ENCODE results near the gene NEK4. TPM values are rescaled to one million over a fixed set of nuclear protein-coding genes. Genes with fewer than 3 reads are reported as not detected.
A peak's percentile ranks its signal among the peaks of the same experiment; 100 is the strongest.

Gene NEK4
- total RNA-seq, 5 donors from 2014 or later (not counting 1 experiment from before 2014, with no cell fraction given) = 14.1 to 23.9 (median 22.2) TPM

DNA sequence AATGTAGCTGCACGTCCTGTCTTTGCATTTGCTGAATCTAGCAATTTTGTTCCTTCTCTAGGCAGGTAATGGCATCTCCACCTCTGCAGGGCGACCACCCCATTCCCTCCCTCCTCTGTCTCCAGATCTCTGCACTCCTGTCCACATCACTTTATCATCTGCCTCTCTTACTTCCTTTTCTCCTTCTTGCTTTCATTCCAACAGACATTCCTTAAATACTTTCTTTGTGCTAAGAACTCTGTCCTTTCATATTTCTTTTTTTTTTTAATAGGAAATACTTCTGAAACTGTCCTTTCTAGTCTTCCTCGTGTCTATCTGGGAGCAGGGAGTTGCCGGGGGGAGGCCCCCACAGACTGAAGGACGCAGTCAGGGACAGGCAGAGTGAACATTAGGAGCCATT lies 31.1 kb upstream of the NEK4 start:
- ChIA-PET POLR2A (no interaction called here), CTCF (no interaction called here)
- DNase-seq (no peak), ATAC-seq (replicated peaks in 1 of 4) (no peak)
- Histone ChIP-seq H3K27ac (ENCODE audit: low read length) (no peak overlapping the region), H3K4me1 (ENCODE audit: control insufficient read depth in 1 of 2, extremely low read depth in 1 of 2, insufficient read depth in 2 of 2, low read length in 2 of 2) (no peaks in the 10 kb centered on the region), H3K36me3 (ENCODE audit: control insufficient read depth in 2 of 2, extremely low read depth in 1 of 2, insufficient read depth in 1 of 2, low read length in 1 of 2) (no peaks in the 10 kb centered on the region), H3K27me3 (replicated peaks in 1 of 2; ENCODE audit: control insufficient read depth in 2 of 2, extremely low read depth in 1 of 2, insufficient read depth in 2 of 2, low read length in 1 of 2) (peaks cover 0 to 13% of the 10 kb centered on the region in 2 experiments), H3K9me3 (no peaks in the 10 kb centered on the region), H3K4me3 (ENCODE audit: control insufficient read depth in 1 of 2, extremely low read depth in 1 of 2, low read length in 1 of 2) (no peak overlapping the region)
- Mint-ChIP-seq H3K4me1 (no peaks in the 10 kb centered on the region), H3K27ac (no peak overlapping the region), H3K4me3 (no peak overlapping the region), H3K9me3 (no peaks in the 10 kb centered on the region), H3K36me3 (no peaks in the 10 kb centered on the region), H3K27me3 (no peaks in the 10 kb centered on the region)
- WGBS (ENCODE audit: insufficient coverage) = 71% methylated on average over 4 of the region's 5 CpGs

- H3K4me1 Mint-ChIP-seq = no peaks in the 10 kb centered on the region
- Histone ChIP-seq H3K27ac (ENCODE audit: low read length) (no peak overlapping the region), H3K36me3 (ENCODE audit: control insufficient read depth in 2 of 2, extremely low read depth in 1 of 2, insufficient read depth in 1 of 2, low read length in 1 of 2) (no peaks in the 10 kb centered on the region), H3K9me3 (no peaks in the 10 kb centered on the region), H3K4me3 (ENCODE audit: control insufficient read depth in 1 of 2, extremely low read depth in 1 of 2, low read length in 1 of 2) (no peak overlapping the region), H3K27me3 (replicated peaks in 1 of 2; ENCODE audit: control insufficient read depth in 2 of 2, extremely low read depth in 1 of 2, insufficient read depth in 2 of 2, low read length in 1 of 2) (peaks cover 0 to 9% of the 10 kb centered on the region in 2 experiments), H3K4me1 (ENCODE audit: control insufficient read depth in 1 of 2, extremely low read depth in 1 of 2, insufficient read depth in 2 of 2, low read length in 2 of 2) (no peaks in the 10 kb centered on the region)
- H3K4me3 Mint-ChIP-seq = no peak overlapping the region
- ATAC-seq (replicated peaks in 1 of 4) (no peak), DNase-seq (no peak)
- WGBS (ENCODE audit: insufficient coverage) = 98% methylated on average over 3 of the region's 7 CpGs
- no peaks in the 10 kb centered on the region for H3K36me3 Mint-ChIP-seq
- CTCF ChIA-PET = no interaction called here
- no peaks in the 10 kb centered on the region for H3K27me3 Mint-ChIP-seq
- H3K27ac Mint-ChIP-seq = no peak overlapping the region
- no peaks in the 10 kb centered on the region for H3K9me3 Mint-ChIP-seq
- POLR2A ChIA-PET = no interaction called here
Observed at GRCh38 chr3:52800079-52800478, 29.3 kb upstream of the NEK4 start.

DNA sequence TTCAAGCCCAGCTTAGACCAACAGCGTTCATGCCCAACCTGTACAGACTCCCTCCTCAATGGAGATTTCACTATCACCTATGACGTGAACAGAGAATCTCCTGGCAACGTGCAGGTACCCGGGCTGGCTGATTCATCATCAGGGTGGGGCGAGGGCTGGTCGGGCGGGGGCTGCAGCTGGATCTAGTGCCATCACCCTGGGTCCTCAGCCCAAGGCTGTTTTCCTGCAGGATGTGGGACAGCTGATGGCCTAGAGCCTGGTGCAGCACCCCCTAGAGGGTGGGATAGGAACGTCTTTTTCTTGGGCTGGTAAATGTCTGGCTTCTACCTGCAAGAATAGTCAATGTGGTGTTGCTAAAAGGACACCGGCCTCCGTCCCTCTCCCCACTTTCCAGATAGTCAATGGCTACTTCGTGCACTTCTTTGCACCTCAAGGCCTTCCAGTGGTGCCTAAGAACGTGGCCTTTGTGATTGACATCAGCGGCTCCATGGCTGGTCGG lies 28.3 kb upstream of the NEK4 start:
- H3K36me3 ChIP-seq (ENCODE audit: control insufficient read depth in 2 of 2, extremely low read depth in 1 of 2, insufficient read depth in 1 of 2, low read length in 1 of 2) = no peaks in the 10 kb centered on the region
- Mint-ChIP-seq H3K27ac (no peak overlapping the region), H3K36me3 (no peaks in the 10 kb centered on the region), H3K9me3 (no peaks in the 10 kb centered on the region), H3K4me3 (no peak overlapping the region), H3K4me1 (no peaks in the 10 kb centered on the region), H3K27me3 (no peaks in the 10 kb centered on the region)
- peaks cover 0 to 10% of the 10 kb centered on the region in 2 experiments for H3K27me3 ChIP-seq (replicated peaks in 1 of 2; ENCODE audit: control insufficient read depth in 2 of 2, extremely low read depth in 1 of 2, insufficient read depth in 2 of 2, low read length in 1 of 2)
- ChIA-PET POLR2A (no interaction called here), CTCF (interaction anchor here in 1 of 2 donors (1.7 kb wide), 1 partner anchor 13 kb away, joined by 4 read pairs; no protein-coding TSS in a partner anchor)
- no peak overlapping the region for H3K4me3 ChIP-seq (ENCODE audit: control insufficient read depth in 1 of 2, extremely low read depth in 1 of 2, low read length in 1 of 2)
- DNase-seq (peak in 2 of 35 experiments; percentile 1 to 29), ATAC-seq (replicated peaks in 1 of 4) (peak in 1 of 4 experiments; percentile 13)
- H3K9me3 ChIP-seq = no peaks in the 10 kb centered on the region
- no peaks in the 10 kb centered on the region for H3K4me1 ChIP-seq (ENCODE audit: control insufficient read depth in 1 of 2, extremely low read depth in 1 of 2, insufficient read depth in 2 of 2, low read length in 2 of 2)
- H3K27ac ChIP-seq (ENCODE audit: low read length) = no peak overlapping the region
- 65% methylated on average over 11 of the region's 14 CpGs for WGBS (ENCODE audit: insufficient coverage)

- no peaks in the 10 kb centered on the region for H3K9me3 ChIP-seq
- no peak for ATAC-seq (replicated peaks in 1 of 4)
- no peak for DNase-seq
- H3K36me3 Mint-ChIP-seq = no peaks in the 10 kb centered on the region
- no peak overlapping the region for H3K27ac ChIP-seq (ENCODE audit: low read length)
- CTCF ChIA-PET = interaction anchor here in 1 of 2 donors (1.7 kb wide), 1 partner anchor 13 kb away, joined by 4 read pairs; no protein-coding TSS in a partner anchor
- H3K27me3 ChIP-seq (replicated peaks in 1 of 2; ENCODE audit: control insufficient read depth in 2 of 2, extremely low read depth in 1 of 2, insufficient read depth in 2 of 2, low read length in 1 of 2) = peaks cover 0 to 12% of the 10 kb centered on the region in 2 experiments
- no peaks in the 10 kb centered on the region for H3K27me3 Mint-ChIP-seq
- no peak overlapping the region for H3K4me3 ChIP-seq (ENCODE audit: control insufficient read depth in 1 of 2, extremely low read depth in 1 of 2, low read length in 1 of 2)
- WGBS (ENCODE audit: insufficient coverage) = 79% methylated on average over 8 of the region's 10 CpGs
- no peak overlapping the region for H3K27ac Mint-ChIP-seq
- no peaks in the 10 kb centered on the region for H3K4me1 ChIP-seq (ENCODE audit: control insufficient read depth in 1 of 2, extremely low read depth in 1 of 2, insufficient read depth in 2 of 2, low read length in 2 of 2)
- POLR2A ChIA-PET = no interaction called here
- H3K4me1 Mint-ChIP-seq = no peaks in the 10 kb centered on the region
- no peaks in the 10 kb centered on the region for H3K36me3 ChIP-seq (ENCODE audit: control insufficient read depth in 2 of 2, extremely low read depth in 1 of 2, insufficient read depth in 1 of 2, low read length in 1 of 2)
- no peaks in the 10 kb centered on the region for H3K9me3 Mint-ChIP-seq
- H3K4me3 Mint-ChIP-seq = no peak overlapping the region
Observed at GRCh38 chr3:52798376-52798977, 27.7 kb upstream of the NEK4 start.

- no peaks in the 10 kb centered on the region for H3K9me3 ChIP-seq
- ChIA-PET CTCF (no interaction called here), POLR2A (no interaction called here)
- WGBS (ENCODE audit: insufficient coverage) = 75% methylated on average over 5 of the region's 9 CpGs
- H3K27ac ChIP-seq (ENCODE audit: low read length) = no peak overlapping the region
- DNase-seq (no peak), ATAC-seq (replicated peaks in 1 of 4) (no peak)
- H3K27me3 ChIP-seq (replicated peaks in 1 of 2; ENCODE audit: control insufficient read depth in 2 of 2, extremely low read depth in 1 of 2, insufficient read depth in 2 of 2, low read length in 1 of 2) = peaks cover 0 to 21% of the 10 kb centered on the region in 2 experiments
- Mint-ChIP-seq H3K27ac (no peak overlapping the region), H3K27me3 (no peaks in the 10 kb centered on the region), H3K9me3 (no peaks in the 10 kb centered on the region), H3K4me1 (no peaks in the 10 kb centered on the region), H3K36me3 (no peaks in the 10 kb centered on the region), H3K4me3 (no peak overlapping the region)
- H3K4me3 ChIP-seq (ENCODE audit: control insufficient read depth in 1 of 2, extremely low read depth in 1 of 2, low read length in 1 of 2) = no peak overlapping the region
- H3K36me3 ChIP-seq (ENCODE audit: control insufficient read depth in 2 of 2, extremely low read depth in 1 of 2, insufficient read depth in 1 of 2, low read length in 1 of 2) = no peaks in the 10 kb centered on the region
- no peaks in the 10 kb centered on the region for H3K4me1 ChIP-seq (ENCODE audit: control insufficient read depth in 1 of 2, extremely low read depth in 1 of 2, insufficient read depth in 2 of 2, low read length in 2 of 2)
Observed at GRCh38 chr3:52796411-52796810, 25.7 kb upstream of the NEK4 start.

DNA sequence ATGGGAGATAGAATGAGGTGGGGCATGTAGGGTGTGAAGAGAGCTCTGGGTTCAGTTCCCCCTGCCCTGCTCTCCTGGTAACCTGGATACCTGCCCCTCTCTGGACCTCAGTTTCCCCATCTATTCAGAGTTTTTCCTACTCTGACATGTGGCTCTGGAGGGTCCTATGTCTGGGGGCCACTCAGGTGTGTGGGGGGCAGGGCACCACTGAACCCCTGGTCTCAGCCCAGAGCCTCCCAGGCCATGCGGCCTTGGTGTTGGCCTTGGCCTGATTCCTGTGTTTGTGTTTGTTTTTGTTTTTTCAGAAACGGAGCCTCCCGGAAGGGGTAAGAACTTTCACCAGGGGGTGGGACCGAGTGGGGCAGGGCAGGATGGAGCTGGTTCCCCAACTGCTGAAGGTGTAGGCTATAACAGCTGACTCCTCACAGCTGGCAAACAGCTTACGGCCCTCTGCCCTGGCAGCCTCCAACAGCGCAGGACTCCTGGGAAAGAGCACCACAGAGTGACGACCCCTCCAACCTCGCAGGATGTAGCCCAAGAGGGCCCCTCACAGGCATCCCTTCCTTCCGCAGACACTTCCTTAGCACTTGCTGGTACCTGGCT lies 24.7 kb upstream of the NEK4 start:
- Mint-ChIP-seq H3K36me3 (no peaks in the 10 kb centered on the region), H3K27me3 (no peaks in the 10 kb centered on the region), H3K9me3 (no peaks in the 10 kb centered on the region), H3K4me3 (no peak overlapping the region), H3K27ac (no peak overlapping the region), H3K4me1 (no peaks in the 10 kb centered on the region)
- H3K27ac ChIP-seq (ENCODE audit: low read length) = no peak overlapping the region
- no peak overlapping the region for H3K4me3 ChIP-seq (ENCODE audit: control insufficient read depth in 1 of 2, extremely low read depth in 1 of 2, low read length in 1 of 2)
- H3K36me3 ChIP-seq (ENCODE audit: control insufficient read depth in 2 of 2, extremely low read depth in 1 of 2, insufficient read depth in 1 of 2, low read length in 1 of 2) = no peaks in the 10 kb centered on the region
- 100% methylated on average over 1 of the region's 9 CpGs for WGBS (ENCODE audit: insufficient coverage)
- no peaks in the 10 kb centered on the region for H3K9me3 ChIP-seq
- DNase-seq (no peak), ATAC-seq (replicated peaks in 1 of 4) (no peak)
- no peaks in the 10 kb centered on the region for H3K4me1 ChIP-seq (ENCODE audit: control insufficient read depth in 1 of 2, extremely low read depth in 1 of 2, insufficient read depth in 2 of 2, low read length in 2 of 2)
- POLR2A ChIA-PET = no interaction called here
- peaks cover 0 to 24% of the 10 kb centered on the region in 2 experiments for H3K27me3 ChIP-seq (replicated peaks in 1 of 2; ENCODE audit: control insufficient read depth in 2 of 2, extremely low read depth in 1 of 2, insufficient read depth in 2 of 2, low read length in 1 of 2)
- CTCF ChIA-PET = interaction anchor here in 1 of 2 donors (0.6 kb wide), 1 partner anchor 611 kb away, joined by 3 read pairs; no protein-coding TSS in a partner anchor

Measured in T-cell (primary cell).